ENCODE data around the gene ATP11C. TPM values are rescaled to one million over a fixed set of nuclear protein-coding genes. Genes with fewer than 3 reads are reported as not detected.

The ATP11C gene
- total and polyA plus RNA-seq, 12 donors = 1.8 to 8.5 (median 2.9) TPM

GRCh38 chrX:139720979-139721378 is 211.9 kb downstream of the ATP11C start:
- no peak overlapping the region for H3K4me3 ChIP-seq
- 91 to 95% methylated on average over 6 of the region's 6 CpGs for WGBS, 2 donors
- no peaks in the 10 kb centered on the region for H3K9me3 ChIP-seq
- no peaks in the 10 kb centered on the region for H3K27me3 ChIP-seq
- TF ChIP-seq, protein P1, sequence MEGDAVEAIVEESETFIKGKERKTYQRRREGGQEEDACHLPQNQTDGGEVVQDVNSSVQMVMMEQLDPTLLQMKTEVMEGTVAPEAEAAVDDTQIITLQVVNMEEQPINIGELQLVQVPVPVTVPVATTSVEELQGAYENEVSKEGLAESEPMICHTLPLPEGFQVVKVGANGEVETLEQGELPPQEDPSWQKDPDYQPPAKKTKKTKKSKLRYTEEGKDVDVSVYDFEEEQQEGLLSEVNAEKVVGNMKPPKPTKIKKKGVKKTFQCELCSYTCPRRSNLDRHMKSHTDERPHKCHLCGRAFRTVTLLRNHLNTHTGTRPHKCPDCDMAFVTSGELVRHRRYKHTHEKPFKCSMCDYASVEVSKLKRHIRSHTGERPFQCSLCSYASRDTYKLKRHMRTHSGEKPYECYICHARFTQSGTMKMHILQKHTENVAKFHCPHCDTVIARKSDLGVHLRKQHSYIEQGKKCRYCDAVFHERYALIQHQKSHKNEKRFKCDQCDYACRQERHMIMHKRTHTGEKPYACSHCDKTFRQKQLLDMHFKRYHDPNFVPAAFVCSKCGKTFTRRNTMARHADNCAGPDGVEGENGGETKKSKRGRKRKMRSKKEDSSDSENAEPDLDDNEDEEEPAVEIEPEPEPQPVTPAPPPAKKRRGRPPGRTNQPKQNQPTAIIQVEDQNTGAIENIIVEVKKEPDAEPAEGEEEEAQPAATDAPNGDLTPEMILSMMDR (IDR thresholded peaks at IDR 0.05) = no peak
- H3K4me1 ChIP-seq = no peaks in the 10 kb centered on the region
- ATAC-seq (no peak), DNase-seq (no peak)
- intact Hi-C loops (cut with DNase I) = no loop called here
- no peak overlapping the region for H3K27ac ChIP-seq
- H3K36me3 ChIP-seq = no peaks in the 10 kb centered on the region

DNA sequence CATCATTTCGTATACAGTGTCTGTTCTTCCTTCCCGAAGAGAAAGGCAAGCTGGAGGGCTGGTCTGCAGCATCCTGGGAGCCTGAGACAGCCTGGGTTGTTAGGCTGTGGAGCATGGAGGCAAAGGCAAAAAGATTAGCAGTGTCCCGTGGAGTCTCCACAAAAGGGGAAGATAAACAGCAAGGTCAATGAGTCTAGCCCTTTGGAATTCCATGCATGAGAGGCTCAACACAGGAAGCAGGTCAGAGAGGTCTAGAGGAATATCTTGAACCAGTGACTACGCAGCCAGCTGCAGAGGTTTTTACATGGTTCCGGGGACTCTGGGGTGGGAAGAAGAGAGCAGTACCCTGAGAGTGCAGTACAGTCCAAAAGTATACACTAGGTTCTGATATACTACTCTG is 212.7 kb downstream of the ATP11C start:
- Histone ChIP-seq H3K4me3 (no peak overlapping the region), H3K27me3 (no peaks in the 10 kb centered on the region), H3K36me3 (no peaks in the 10 kb centered on the region), H3K27ac (no peak overlapping the region), H3K9me3 (no peaks in the 10 kb centered on the region), H3K4me1 (no peaks in the 10 kb centered on the region)
- TF ChIP-seq, protein P1 (IDR thresholded peaks at IDR 0.05) = no peak
- WGBS, 2 donors = 20 to 28% methylated on average over 5 of the region's 5 CpGs
- ATAC-seq = no peak
- no peak for DNase-seq
- intact Hi-C loops (cut with DNase I) = no loop called here

DNA sequence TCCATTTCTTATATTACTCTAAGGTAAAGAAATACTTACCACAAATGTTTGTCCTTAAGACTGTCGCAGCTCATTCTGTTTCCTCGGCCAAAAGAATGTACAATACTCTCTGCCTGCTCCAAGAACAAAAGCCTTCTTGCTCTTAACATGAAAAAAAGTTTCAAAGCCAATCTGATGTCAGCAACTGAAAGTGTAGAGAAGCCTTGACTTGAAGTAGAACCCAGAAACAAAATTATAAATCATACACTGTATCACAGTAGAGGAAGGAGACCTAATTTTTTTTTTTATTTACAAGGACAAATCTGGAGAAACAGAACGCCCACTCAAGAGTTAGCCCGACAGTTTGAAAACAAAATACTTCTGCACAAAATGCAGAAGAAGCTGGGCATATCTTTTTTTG is 224.8 kb downstream of the ATP11C start, which contains the start of gene MCF2:
Gene MCF2 (minus strand): TSS at position 101 of the 400 bp plus-strand sequence. CDS start 56,423 bp downstream, outside the sequence.
- peaks cover 0 to 9% (median 0%) of the 10 kb centered on the region in 7 donors for H3K27me3 ChIP-seq
- H3K4me3 ChIP-seq = no peak within 1 kb of the TSS
- ATAC-seq (no peak), DNase-seq (no peak)
- intact Hi-C loops (cut with DNase I) = no loop called here
- no peak within 1 kb of the TSS for H3K27ac ChIP-seq
- TF ChIP-seq, protein P1 (IDR thresholded peaks at IDR 0.05) = no peak
- no peaks in the 10 kb centered on the region for H3K9me3 ChIP-seq
- no peaks in the 10 kb centered on the region for H3K4me1 ChIP-seq
- no peaks in the 10 kb centered on the region for H3K36me3 ChIP-seq
- 71 to 72% methylated on average over 4 of the region's 4 CpGs for WGBS, 2 donors

- intact Hi-C loops (cut with DNase I) = no loop called here
- Histone ChIP-seq H3K9me3 (no peaks in the 10 kb centered on the region), H3K4me1 (no peaks in the 10 kb centered on the region), H3K27me3 (no peaks in the 10 kb centered on the region), H3K36me3 (no peaks in the 10 kb centered on the region), H3K27ac (no peak overlapping the region), H3K4me3 (no peak overlapping the region)
- ATAC-seq (no peak), DNase-seq (no peak)
- TF ChIP-seq, protein P1 (IDR thresholded peaks at IDR 0.05) = no peak
- WGBS, 2 donors = 82 to 85% methylated on average over 3 of the region's 3 CpGs
These were observed 230.2 kb downstream of the ATP11C start for GRCh38 chrX:139702658-139703057.

Data from heart right ventricle (tissue), 16 donors.